ENCODE data around the gene IL24.

DNA sequence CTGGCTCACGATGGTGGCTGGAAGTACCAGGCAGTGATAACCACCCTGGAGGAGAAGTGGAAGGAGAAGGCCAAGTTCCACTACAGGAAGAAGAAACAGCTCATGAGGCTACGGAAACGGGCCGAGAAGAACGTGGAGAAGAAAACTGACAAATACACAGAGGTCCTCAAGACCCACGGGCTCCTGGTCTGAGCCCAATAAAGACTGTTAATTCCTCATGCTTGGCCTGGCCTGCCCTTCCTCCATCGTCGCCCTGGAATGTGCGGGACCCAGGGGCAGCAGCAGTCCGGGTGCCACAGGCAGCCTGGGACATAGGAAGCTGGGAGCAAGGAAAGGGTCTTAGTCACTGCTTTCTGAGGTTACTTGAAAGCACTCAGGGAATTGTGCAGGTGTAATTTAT, 10.8 kb downstream of the IL24 start:
- TF ChIP-seq POLR2A (IDR thresholded peaks at IDR 0.05) (no peak), EP300 (IDR thresholded peaks at IDR 0.05) (no peak)

All from upper lobe of left lung (tissue), 4 donors.